GM12874 (cell line): Measurements from ENCODE around the gene SHROOM2.

Experiments
- CTCF ChIP-seq: IDR thresholded peaks from 2 replicates; pipeline ENCODE4 v1.5.1; 2011; ENCODE audit warnings: low read depth, mild to moderate bottlenecking, control low read depth, low read length, moderate library complexity; ENCODE audit not compliant: insufficient read depth

The SHROOM2 gene

DNA sequence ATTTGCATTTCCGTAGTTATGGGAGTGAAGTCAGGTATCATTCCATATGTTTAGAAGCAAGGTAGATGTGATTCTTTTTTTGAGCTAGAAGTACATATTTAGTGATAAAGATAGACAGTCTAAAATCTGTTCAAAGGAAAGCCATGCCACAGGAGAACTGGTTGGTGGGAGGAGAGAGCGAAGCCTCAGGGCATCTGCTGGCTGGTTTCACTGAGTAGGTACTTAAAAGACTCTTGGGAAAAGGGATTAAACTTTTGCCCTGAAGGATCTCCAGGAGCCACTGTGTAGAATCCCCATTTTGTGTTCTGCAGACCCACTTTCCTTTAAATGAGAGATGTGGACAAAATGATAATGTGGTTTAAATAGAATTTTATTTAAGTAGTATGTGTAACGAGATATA is 89.6 kb downstream of the SHROOM2 start:
- TF ChIP-seq CTCF, result no peak

- no peak for TF ChIP-seq CTCF
These were observed 90.0 kb downstream of the SHROOM2 start for GRCh38 chrX:9876201-9876600.

DNA sequence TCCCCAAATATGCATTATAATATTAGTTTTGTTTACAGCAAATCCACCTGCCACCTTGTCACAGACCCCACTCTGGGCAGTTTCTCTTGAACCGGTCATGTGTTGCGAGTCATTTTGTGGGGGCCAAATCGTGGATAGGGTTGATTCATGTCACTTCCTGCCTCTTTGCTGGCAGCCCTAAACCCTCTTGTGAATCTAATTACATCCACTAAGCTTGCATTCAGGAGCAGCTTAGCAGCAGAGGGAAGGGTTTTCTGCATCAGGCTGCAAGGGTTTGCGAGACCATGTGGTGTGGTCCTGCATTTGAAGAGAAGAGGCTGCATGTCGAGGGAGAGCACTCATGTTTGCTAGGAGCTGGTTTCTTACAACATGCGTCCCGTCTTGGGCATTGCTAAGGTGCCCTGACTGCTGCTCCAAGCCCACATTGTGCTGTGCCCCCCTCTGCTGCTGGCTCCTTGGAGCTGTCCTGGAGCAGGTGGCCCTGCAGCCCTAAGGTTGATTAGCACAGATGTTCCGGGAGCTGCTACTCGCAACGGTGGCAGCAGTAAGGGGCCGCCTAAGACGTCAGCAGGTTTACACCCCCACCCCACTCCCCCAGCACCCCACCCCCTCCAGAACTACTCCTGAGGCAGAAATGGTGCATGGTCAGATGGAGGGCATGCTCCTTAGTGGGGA is 92.1 kb downstream of the SHROOM2 start:
- TF ChIP-seq CTCF, result no peak

DNA sequence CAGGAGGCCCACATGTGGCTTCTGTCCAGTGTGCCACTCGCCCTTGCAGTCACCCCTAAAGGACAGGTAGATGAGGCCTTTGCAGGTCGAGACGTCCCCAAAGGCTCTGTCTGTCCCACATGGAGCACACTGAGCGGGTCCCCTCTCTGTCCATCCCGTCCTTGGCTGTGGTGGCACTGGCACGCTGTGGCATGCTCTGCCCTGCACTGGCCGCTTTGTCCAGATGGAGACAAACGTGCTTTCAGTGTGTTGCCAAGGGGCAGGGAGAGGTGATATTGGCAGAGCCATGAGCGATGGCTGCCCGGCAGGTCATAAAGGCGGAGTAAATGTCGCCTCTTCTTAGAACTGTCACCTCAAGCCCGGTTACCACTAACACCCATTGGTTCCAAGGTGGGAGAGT is 94.0 kb downstream of the SHROOM2 start:
- TF ChIP-seq CTCF, result no peak

GRCh38 chrX:9880870-9881269 is 94.6 kb downstream of the SHROOM2 start:
- no peak for TF ChIP-seq CTCF

DNA sequence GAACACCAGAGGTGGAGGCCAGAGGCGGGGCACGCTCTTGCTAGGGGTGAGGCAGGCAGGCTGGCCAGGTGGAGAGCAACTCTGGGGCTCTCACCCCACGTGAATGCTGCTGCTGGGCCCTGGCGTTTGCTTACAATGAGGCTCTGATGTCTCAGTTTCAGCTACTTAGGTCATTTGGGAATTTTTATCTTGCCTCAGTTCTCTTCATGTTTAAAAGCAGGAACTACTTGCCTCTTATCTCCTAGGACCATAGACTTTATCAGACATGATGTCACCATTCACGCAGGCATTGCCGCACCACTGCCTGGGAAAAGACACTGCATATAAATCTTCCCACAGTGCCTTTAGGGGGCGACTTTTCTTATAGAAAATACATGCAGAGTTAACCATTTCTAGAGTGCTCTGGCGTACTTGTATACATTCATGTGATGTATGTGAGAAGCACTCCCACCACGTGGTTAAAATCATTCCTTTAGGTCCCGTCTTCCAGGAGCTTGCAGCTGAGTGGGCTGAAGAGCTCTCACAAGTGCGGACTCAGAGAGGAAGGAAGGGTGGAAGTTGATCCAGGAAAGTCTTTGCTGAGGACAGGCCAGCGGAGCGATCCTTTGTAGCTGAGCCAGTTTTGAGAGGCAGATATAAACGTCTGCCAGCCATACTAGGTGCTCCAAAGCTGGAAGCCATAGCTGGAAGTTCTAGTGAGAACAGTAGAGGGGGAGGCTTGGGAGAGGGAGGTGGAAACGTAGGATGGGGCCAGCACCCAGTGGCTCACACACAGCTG is 96.6 kb downstream of the SHROOM2 start:
- no peak for TF ChIP-seq CTCF

GRCh38 chrX:9884031-9884779 is 98.0 kb downstream of the SHROOM2 start:
- no peak for TF ChIP-seq CTCF
